HEK293T (cell line): ENCODE data around the gene TSKU.
"Not testable (repeated sequence)": the region's sequence is repeated elsewhere in the genome, so short reads cannot be mapped to it uniquely, and the experiment has no call there.

Experiments used
- CTCF ChIA-PET: fragments of 350-600 bp; formaldehyde crosslinking; extraction: SDS; loops from one replicate; lab custom pipeline; 2021; ENCODE audit warnings: antibody characterized with exemption, inconsistent platforms; lab: Yijun Ruan, JAX
- POLR2A ChIA-PET: fragments of 350-600 bp; formaldehyde crosslinking; extraction: SDS; loops from one replicate; lab custom pipeline; 2020; ENCODE audit warnings: antibody characterized with exemption, inconsistent platforms; lab: Yijun Ruan, JAX
- DNase-seq: peaks from one replicate; pipeline ENCODE4 v3.0.0; 2012; ENCODE audit warnings: mixed read lengths; ENCODE audit errors: extremely low spot score
- ARNT ChIP-seq: fragments of 450-650 bp; IDR thresholded peaks from 2 replicates; pipeline ENCODE4 v1.6.1; 2017; ENCODE audit warnings: mild to moderate bottlenecking
- BHLHE40 ChIP-seq: fragments of 450-650 bp; IDR thresholded peaks from 2 replicates; pipeline ENCODE4 v1.6.1; 2016; ENCODE audit warnings: mild to moderate bottlenecking, moderate library complexity, borderline replicate concordance
- CTBP1 ChIP-seq: fragments of 450-650 bp; IDR thresholded peaks from 2 replicates; pipeline ENCODE4 v1.6.1; 2016; ENCODE audit warnings: borderline replicate concordance
- ELF4 ChIP-seq: fragments of 450-650 bp; IDR thresholded peaks from 2 replicates; pipeline ENCODE4 v1.6.1; 2017; ENCODE audit warnings: antibody characterized with exemption
- FOXA1 ChIP-seq: fragments of 450-650 bp; IDR thresholded peaks from 2 replicates; pipeline ENCODE4 v1.6.1; 2016; ENCODE audit warnings: mild to moderate bottlenecking
- FOXK2 ChIP-seq: fragments of 450-650 bp; IDR thresholded peaks from 2 replicates; pipeline ENCODE4 v1.6.1; 2016; ENCODE audit warnings: mild to moderate bottlenecking
- FOXM1 ChIP-seq: fragments of 450-650 bp; IDR thresholded peaks from 2 replicates; pipeline ENCODE4 v1.6.1; 2017; ENCODE audit warnings: mild to moderate bottlenecking, borderline replicate concordance
- HDGF ChIP-seq: fragments of 450-650 bp; IDR thresholded peaks from 2 replicates; pipeline ENCODE4 v1.6.1; 2017; ENCODE audit warnings: antibody characterized with exemption, borderline replicate concordance
- L3MBTL2 ChIP-seq: fragments of 450-650 bp; conservative IDR thresholded peaks from 2 replicates; pipeline ENCODE4 v1.6.1; 2016; ENCODE audit warnings: mild to moderate bottlenecking
- LEF1 ChIP-seq: fragments of 450-650 bp; IDR thresholded peaks from 2 replicates; pipeline ENCODE4 v1.6.1; 2017; ENCODE audit warnings: mild to moderate bottlenecking, borderline replicate concordance
- NFRKB ChIP-seq: fragments of 450-650 bp; IDR thresholded peaks from 2 replicates; pipeline ENCODE4 v1.6.1; 2016; ENCODE audit warnings: mild to moderate bottlenecking, moderate library complexity
- SP1 ChIP-seq: fragments of 450-650 bp; IDR thresholded peaks from 2 replicates; pipeline ENCODE4 v1.6.1; 2017
- SUZ12 ChIP-seq: fragments of 450-650 bp; IDR thresholded peaks from 2 replicates; pipeline ENCODE4 v1.6.1; 2016; ENCODE audit warnings: mild to moderate bottlenecking
- TARDBP ChIP-seq: fragments of 450-650 bp; IDR thresholded peaks from 2 replicates; pipeline ENCODE4 v1.6.1; 2016
- ZNF384 ChIP-seq: fragments of 450-650 bp; IDR thresholded peaks from 2 replicates; pipeline ENCODE4 v1.6.1; 2016
- TF ChIP-seq, protein P1 (sequence below): fragments of 450-650 bp; IDR thresholded peaks from 2 replicates; pipeline ENCODE4 v1.6.1; 2016

TSKU gene

GRCh38 chr11:76825726-76826396 is 42.7 kb downstream of the TSKU start:
- ChIA-PET POLR2A (no interaction called here), CTCF (interaction anchor here (1.0 kb wide), 1 partner anchor 222 kb away, joined by 3 read pairs; no protein-coding TSS in a partner anchor)
- TF ChIP-seq L3MBTL2, result no peak
- TF ChIP-seq NFRKB, result no peak
- no peak for TF ChIP-seq BHLHE40
- no peak for TF ChIP-seq FOXA1
- TF ChIP-seq ZNF384, result no peak
- no peak for TF ChIP-seq TARDBP
- TF ChIP-seq ELF4, result no peak
- no peak for TF ChIP-seq CTBP1
- TF ChIP-seq LEF1, result no peak
- no peak for TF ChIP-seq FOXK2
- no peak for TF ChIP-seq HDGF
- TF ChIP-seq SP1, result no peak
- no peak for TF ChIP-seq FOXM1
- TF ChIP-seq, protein P1, sequence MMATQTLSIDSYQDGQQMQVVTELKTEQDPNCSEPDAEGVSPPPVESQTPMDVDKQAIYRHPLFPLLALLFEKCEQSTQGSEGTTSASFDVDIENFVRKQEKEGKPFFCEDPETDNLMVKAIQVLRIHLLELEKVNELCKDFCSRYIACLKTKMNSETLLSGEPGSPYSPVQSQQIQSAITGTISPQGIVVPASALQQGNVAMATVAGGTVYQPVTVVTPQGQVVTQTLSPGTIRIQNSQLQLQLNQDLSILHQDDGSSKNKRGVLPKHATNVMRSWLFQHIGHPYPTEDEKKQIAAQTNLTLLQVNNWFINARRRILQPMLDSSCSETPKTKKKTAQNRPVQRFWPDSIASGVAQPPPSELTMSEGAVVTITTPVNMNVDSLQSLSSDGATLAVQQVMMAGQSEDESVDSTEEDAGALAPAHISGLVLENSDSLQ, result no peak
- no peak for TF ChIP-seq ARNT
- TF ChIP-seq SUZ12, result no peak
- DNase-seq, result no peak

- CTCF ChIA-PET, result interaction anchor here (1.0 kb wide), 1 partner anchor 221 kb away, joined by 3 read pairs; no protein-coding TSS in a partner anchor
- DNase-seq, POLR2A ChIA-PET: not testable (repeated sequence)
Measured at GRCh38 chr11:76826508-76826907, 43.4 kb downstream of the TSKU start.

- CTCF ChIA-PET, POLR2A ChIA-PET, DNase-seq: not testable (repeated sequence)
Measured at GRCh38 chr11:76827005-76827404, 43.8 kb downstream of the TSKU start.

GRCh38 chr11:76830639-76831327 is 47.6 kb downstream of the TSKU start:
- no peak for DNase-seq
- POLR2A ChIA-PET, result no interaction called here
- no peak for TF ChIP-seq BHLHE40
- TF ChIP-seq FOXM1, result no peak
- TF ChIP-seq SP1, result no peak
- TF ChIP-seq SUZ12, result no peak
- TF ChIP-seq NFRKB, result no peak
- TF ChIP-seq FOXA1, result no peak
- TF ChIP-seq ZNF384, result no peak
- TF ChIP-seq, protein P1, result no peak
- TF ChIP-seq ELF4, result no peak
- TF ChIP-seq CTBP1, result no peak
- no peak for TF ChIP-seq LEF1
- CTCF ChIA-PET, result no interaction called here

GRCh38 chr11:76831686-76832310 is 48.6 kb downstream of the TSKU start:
- TF ChIP-seq NFRKB (no peak), HDGF (no peak), LEF1 (no peak), ELF4 (no peak), CTBP1 (no peak), SUZ12 (no peak), ZNF384 (no peak), SP1 (no peak)
- no peak for DNase-seq
- ChIA-PET CTCF (no interaction called here), POLR2A (no interaction called here)

DNA sequence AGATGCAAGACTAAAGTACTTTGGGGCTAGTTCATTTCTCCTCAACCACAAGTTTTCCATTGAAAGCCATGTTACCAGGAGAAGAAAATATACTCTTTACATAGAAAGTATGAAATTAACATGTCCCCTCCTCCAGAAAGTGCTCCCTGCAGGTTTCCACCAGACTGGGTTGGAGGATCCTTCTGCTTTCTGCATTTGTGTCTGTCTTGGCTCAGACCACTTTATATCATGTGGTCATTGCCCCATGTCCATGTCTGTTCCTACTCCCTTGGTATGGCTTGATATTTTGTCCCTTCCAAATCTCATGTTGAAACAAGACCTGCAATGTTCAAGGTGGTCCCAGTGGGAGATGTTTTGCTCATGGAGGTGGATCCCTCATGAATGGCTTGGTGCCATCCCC is 49.2 kb downstream of the TSKU start:
- TF ChIP-seq FOXM1 (no peak), SP1 (no peak), TARDBP (no peak), ELF4 (no peak), BHLHE40 (no peak), HDGF (no peak), ARNT (no peak), FOXA1 (no peak), L3MBTL2 (no peak), FOXK2 (no peak), ZNF384 (no peak), LEF1 (no peak), NFRKB (no peak)
- TF ChIP-seq, protein P1, result no peak
- no peak for DNase-seq
- CTCF ChIA-PET, result no interaction called here
- POLR2A ChIA-PET, result no interaction called here
